ENCODE measurements around the gene ERICH4. TPM values are rescaled to one million over a fixed set of nuclear protein-coding genes. Genes with fewer than 3 reads are reported as not detected.

The ERICH4 gene
- total RNA-seq, 6 experiments from 2014 or later = not detected

DNA sequence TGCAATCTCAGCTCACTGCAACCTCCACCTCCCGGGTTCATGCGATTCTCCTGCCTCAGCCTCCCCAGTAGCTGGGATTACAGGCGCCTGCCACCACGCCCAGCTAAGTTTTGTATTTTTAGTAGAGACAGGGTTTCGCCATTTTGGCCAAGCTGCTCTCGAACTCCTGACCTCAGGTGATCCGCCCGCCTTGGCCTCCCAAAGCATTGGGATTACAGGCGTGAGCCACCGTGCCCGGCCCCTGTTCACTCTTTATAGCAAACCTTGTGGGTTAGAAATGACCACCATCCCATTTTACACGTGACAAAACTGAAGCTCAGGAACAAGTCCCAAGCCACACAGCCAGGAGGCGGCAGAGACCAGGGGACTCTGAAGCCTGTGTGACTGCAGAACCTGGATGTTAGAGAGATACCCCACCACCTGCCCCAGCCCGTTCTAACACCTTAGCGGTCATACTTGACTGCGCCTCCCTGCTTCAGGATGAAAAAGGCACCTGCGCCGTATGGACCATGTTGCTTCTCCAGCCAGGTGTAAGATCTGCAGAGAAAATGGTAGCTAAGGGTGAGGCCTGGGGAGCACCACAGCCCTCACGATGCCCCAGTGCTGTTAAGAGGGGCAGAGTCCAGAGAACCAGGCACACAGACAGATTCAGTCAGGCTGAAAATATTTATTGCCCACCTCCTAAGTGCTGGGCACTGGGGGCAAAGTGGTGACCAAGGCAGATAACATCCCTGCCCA lies 6.9 kb upstream of the ERICH4 start:
- intact Hi-C loops (cut with DNase I) = no loop called here
- H3K27ac ChIP-seq = no peak overlapping the region

DNA sequence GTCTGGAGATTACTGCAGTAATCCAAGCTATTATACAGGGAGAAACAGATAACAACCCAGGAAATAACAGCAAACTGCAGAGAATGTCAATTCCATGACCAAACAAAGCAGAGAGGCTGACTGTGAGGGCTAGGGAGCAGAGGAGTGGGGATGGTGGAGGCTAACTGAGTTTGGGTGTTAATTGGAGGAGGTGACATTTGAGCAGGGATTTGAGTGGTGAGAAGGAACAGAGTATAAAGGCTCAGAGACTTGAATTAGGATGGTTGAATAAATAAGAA lies 6.3 kb upstream of the ERICH4 start:
- no peaks in the 10 kb centered on the region for H3K36me3 ChIP-seq
- no peak for DNase-seq
- no peak for ATAC-seq
- H3K4me3 ChIP-seq = no peak overlapping the region
- peaks cover 0 to 16% (median 6%) of the 10 kb centered on the region in 4 donors for H3K4me1 ChIP-seq
- no peaks in the 10 kb centered on the region for H3K9me3 ChIP-seq
- no peaks in the 10 kb centered on the region for H3K27me3 ChIP-seq
- TF ChIP-seq, protein P1, sequence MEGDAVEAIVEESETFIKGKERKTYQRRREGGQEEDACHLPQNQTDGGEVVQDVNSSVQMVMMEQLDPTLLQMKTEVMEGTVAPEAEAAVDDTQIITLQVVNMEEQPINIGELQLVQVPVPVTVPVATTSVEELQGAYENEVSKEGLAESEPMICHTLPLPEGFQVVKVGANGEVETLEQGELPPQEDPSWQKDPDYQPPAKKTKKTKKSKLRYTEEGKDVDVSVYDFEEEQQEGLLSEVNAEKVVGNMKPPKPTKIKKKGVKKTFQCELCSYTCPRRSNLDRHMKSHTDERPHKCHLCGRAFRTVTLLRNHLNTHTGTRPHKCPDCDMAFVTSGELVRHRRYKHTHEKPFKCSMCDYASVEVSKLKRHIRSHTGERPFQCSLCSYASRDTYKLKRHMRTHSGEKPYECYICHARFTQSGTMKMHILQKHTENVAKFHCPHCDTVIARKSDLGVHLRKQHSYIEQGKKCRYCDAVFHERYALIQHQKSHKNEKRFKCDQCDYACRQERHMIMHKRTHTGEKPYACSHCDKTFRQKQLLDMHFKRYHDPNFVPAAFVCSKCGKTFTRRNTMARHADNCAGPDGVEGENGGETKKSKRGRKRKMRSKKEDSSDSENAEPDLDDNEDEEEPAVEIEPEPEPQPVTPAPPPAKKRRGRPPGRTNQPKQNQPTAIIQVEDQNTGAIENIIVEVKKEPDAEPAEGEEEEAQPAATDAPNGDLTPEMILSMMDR (IDR thresholded peaks at IDR 0.05) = no peak
- no peak for TF ChIP-seq POLR2A (IDR thresholded peaks at IDR 0.05)
- intact Hi-C loops (cut with DNase I) = no loop called here
- H3K27ac ChIP-seq = no peak overlapping the region

More for the DNA sequence above, 6.9 kb upstream of the ERICH4 start:
- TF ChIP-seq POLR2A (IDR thresholded peaks at IDR 0.05) = no peak
- TF ChIP-seq, protein P1 (IDR thresholded peaks at IDR 0.05) = no peak
- Histone ChIP-seq H3K9me3 (no peaks in the 10 kb centered on the region), H3K4me1 (peaks cover 0 to 21% (median 8%) of the 10 kb centered on the region in 4 donors), H3K36me3 (no peaks in the 10 kb centered on the region), H3K27me3 (no peaks in the 10 kb centered on the region), H3K4me3 (no peak overlapping the region)
- peak in 2 of 3 donors; percentile 10 to 22 for DNase-seq
- ATAC-seq = no peak
- WGBS (ENCODE audit: insufficient coverage, low coverage, low lambda C conversion rate, missing lambda C conversion rate) = 95% methylated on average over 7 of the region's 19 CpGs

DNA sequence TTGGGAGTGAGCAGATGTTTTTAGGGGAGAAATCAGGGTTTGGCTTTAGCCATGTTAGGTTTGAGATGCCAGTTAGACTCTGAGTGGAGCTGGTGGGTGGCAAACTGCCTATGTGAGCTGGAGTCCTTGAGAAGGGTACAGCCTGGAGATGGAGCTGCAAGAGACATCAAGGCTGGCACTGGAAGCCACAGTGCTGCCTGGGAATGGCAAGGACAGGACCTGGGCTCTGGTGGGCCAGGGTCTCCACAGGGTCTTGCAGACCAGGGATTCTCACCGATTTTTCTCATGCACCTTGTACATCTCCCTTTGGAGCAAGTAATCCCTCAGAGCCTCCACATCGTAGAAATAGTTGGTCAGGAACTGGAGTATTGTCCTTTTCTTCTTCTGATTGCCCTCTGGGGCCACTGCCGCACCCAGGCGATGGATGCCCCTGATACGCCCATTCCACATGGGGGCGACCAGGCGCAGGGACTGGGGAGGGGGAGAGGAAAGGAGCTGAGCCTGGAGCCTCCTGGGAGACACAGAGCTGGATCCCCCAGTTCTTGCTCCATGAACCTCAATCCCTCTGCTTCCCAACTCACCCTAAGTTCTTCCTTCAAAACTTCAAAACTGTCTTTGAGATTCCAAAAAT lies 4.9 kb upstream of the ERICH4 start:
- Histone ChIP-seq H3K4me1 (peaks cover 0 to 8% (median 3%) of the 10 kb centered on the region in 4 donors), H3K4me3 (no peak overlapping the region), H3K27ac (no peak overlapping the region), H3K27me3 (no peaks in the 10 kb centered on the region), H3K9me3 (no peaks in the 10 kb centered on the region), H3K36me3 (no peaks in the 10 kb centered on the region)
- peak in 2 of 3 donors; percentile 39 to 44 for DNase-seq
- WGBS (ENCODE audit: insufficient coverage, low coverage, low lambda C conversion rate, missing lambda C conversion rate) = 100% methylated on average over 2 of the region's 7 CpGs
- TF ChIP-seq POLR2A (IDR thresholded peaks at IDR 0.05) = no peak
- TF ChIP-seq, protein P1 (IDR thresholded peaks at IDR 0.05) = no peak
- intact Hi-C loops (cut with DNase I) = no loop called here
- ATAC-seq = no peak

GRCh38 chr19:41439441-41440222 lies 3.3 kb upstream of the ERICH4 start, which contains the start of gene DMAC2:
DMAC2 (minus strand) TSS chr19:41439912; CDS start chr19:41439899, 13 bp downstream.
- H3K27ac ChIP-seq = peak within 1 kb of the TSS; percentile 77 to 90 (median 79)

More at GRCh38 chr19:41439441-41440222, 3.3 kb upstream of the ERICH4 start, which contains the start of gene DMAC2:
- Histone ChIP-seq H3K27me3 (no peaks in the 10 kb centered on the region), H3K36me3 (no peaks in the 10 kb centered on the region), H3K4me1 (peaks cover 0 to 8% (median 3%) of the 10 kb centered on the region in 4 donors), H3K4me3 (peak within 1 kb of the TSS; percentile 57 to 97 (median 93)), H3K9me3 (no peaks in the 10 kb centered on the region)
- TF ChIP-seq, protein P1 (IDR thresholded peaks at IDR 0.05) = peak; percentile 30 to 56 (median 46)
- TF ChIP-seq POLR2A (IDR thresholded peaks at IDR 0.05) = peak; percentile 68
- DNase-seq (peak; percentile 96 to 97 (median 96)), ATAC-seq (peak; percentile 95 to 97 (median 96))
- intact Hi-C loops (cut with DNase I) = no loop called here
- under 1% methylated on average over 34 of the region's 40 CpGs for WGBS (ENCODE audit: insufficient coverage, low coverage, low lambda C conversion rate, missing lambda C conversion rate)
